Right lobe of liver (tissue), 4 donors: Measurements from ENCODE around the gene TTC39A.

Experiments used
- CTCF ChIP-seq, 4 donors: fragments of 200-600 bp in 3 of 4; fragments of 450-650 bp in 1 of 4; IDR thresholded peaks; one replicate each; pipeline versions ENCODE4 v1.5.1 to v1.8.0; 2016 to 2022; ENCODE audit warnings: antibody characterized with exemption in 4 of 4, mild to moderate bottlenecking in 2 of 4
- POLR2A ChIP-seq: fragments of 450-650 bp; IDR thresholded peaks from one replicate; pipeline ENCODE4 v1.6.1; 2017; ENCODE audit warnings: antibody characterized with exemption, mild to moderate bottlenecking
- donor health status: DM: no; HTN: no; CAD: no.
- donor health status: DM: no; HTN: no; CAD: no.
- donor health status: DM: no; HTN: yes; CAD: no.

- TF ChIP-seq POLR2A (no peak), CTCF (IDR thresholded peaks at IDR 0.05) (no peak)
These were observed 35.4 kb upstream of the TTC39A start for GRCh38 chr1:51365774-51366173.
